PC-3 (cell line): ENCODE results near the gene SIPA1L3. TPM values are rescaled to one million over a fixed set of nuclear protein-coding genes. Genes with fewer than 3 reads are reported as not detected.

Experiments
- ATAC-seq: fragments of 200-7000 bp; cut with Tn5 transposase; 2 replicates; pipeline ENCODE4 v1.9.1; 2020; ENCODE audit warnings: mild to moderate bottlenecking, moderate library complexity
- BruUV-seq: library from RNA; stranded (reverse); fragments of 400-500 nt; replicated peaks from 2 replicates; lab custom pipeline; 2021; lab: Mats Ljungman, UMichigan
- CTCF ChIA-PET: fragments of 300-600 bp; sonication (Branson Sonifier 250); formaldehyde crosslinking; loops from one replicate; lab custom pipeline; 2022; ENCODE audit warnings: antibody characterized with exemption; lab: Charles Lee
- POLR2A ChIA-PET: fragments of 300-600 bp; sonication (Branson Sonifier 250); formaldehyde crosslinking; loops from one replicate; lab custom pipeline; 2022; ENCODE audit warnings: antibody characterized with exemption; ENCODE audit not compliant: unreplicated experiment; lab: Charles Lee
- DNase-seq: peaks from one replicate; pipeline ENCODE4 v3.0.0-alpha.2; 2015
- H2AFZ ChIP-seq: fragments of 300-600 bp; sonication (generic); 2 replicates; pipeline ENCODE4 v1.6.0; 2016; ENCODE audit warnings: antibody characterized with exemption, low read length
- H3F3A ChIP-seq: fragments of 300-600 bp; sonication (generic); one replicate; pipeline ENCODE4 v1.6.0; 2017; ENCODE audit warnings: antibody characterized with exemption, low read length, control low read depth, mild to moderate bottlenecking; ENCODE audit not compliant: unreplicated experiment
- H3K27ac ChIP-seq: fragments of 300-600 bp; sonication (generic); 2 replicates; pipeline ENCODE4 v1.5.1; 2016; ENCODE audit warnings: mild to moderate bottlenecking, low read length
- H3K27me3 ChIP-seq: fragments of 300-600 bp; sonication (generic); 2 replicates; pipeline ENCODE4 v1.6.1; 2016; ENCODE audit warnings: low read length, mixed read lengths
- H3K36me3 ChIP-seq: fragments of 300-600 bp; sonication (generic); 2 replicates; pipeline ENCODE4 v1.6.1; 2016; ENCODE audit warnings: low read depth, mixed run types, low read length, mixed read lengths
- H3K4me1 ChIP-seq: fragments of 300-600 bp; sonication (generic); 2 replicates; pipeline ENCODE4 v1.5.1; 2016; ENCODE audit warnings: low read length; ENCODE audit not compliant: insufficient read depth
- H3K4me2 ChIP-seq: fragments of 300-600 bp; sonication (generic); 2 replicates; pipeline ENCODE4 v1.6.0; 2016; ENCODE audit warnings: low read length
- H3K4me3 ChIP-seq: fragments of 300-600 bp; sonication (generic); 2 replicates; pipeline ENCODE4 v1.5.1; 2016; ENCODE audit warnings: mild to moderate bottlenecking, low read length, mixed read lengths
- H3K79me2 ChIP-seq: fragments of 300-600 bp; sonication (generic); 2 replicates; pipeline ENCODE4 v1.6.1; 2017; ENCODE audit warnings: low read length, mixed read lengths
- H3K9ac ChIP-seq: fragments of 300-600 bp; sonication (generic); 2 replicates; pipeline ENCODE4 v1.6.0; 2016; ENCODE audit warnings: mild to moderate bottlenecking, low read length
- H3K9me2 ChIP-seq: fragments of 300-600 bp; sonication (generic); replicated peaks from 2 replicates; pipeline ENCODE4 v1.6.1; 2016; ENCODE audit warnings: mixed run types, low read length, mixed read lengths
- H3K9me3 ChIP-seq: fragments of 300-600 bp; sonication (generic); 2 replicates; pipeline ENCODE4 v1.6.1; 2016; ENCODE audit warnings: low read length, mixed read lengths
- H4K20me1 ChIP-seq: fragments of 300-600 bp; sonication (generic); 2 replicates; pipeline ENCODE4 v1.6.1; 2016; ENCODE audit warnings: low read length, mixed read lengths
- CTCF ChIP-seq: fragments of 300-600 bp; sonication (generic); conservative IDR thresholded peaks from 2 replicates; pipeline ENCODE4 v1.5.1; 2017; ENCODE audit warnings: antibody characterized with exemption, low read depth, mild to moderate bottlenecking, low read length
- EZH2 ChIP-seq: fragments of 300-600 bp; sonication (generic); IDR thresholded peaks from one replicate; pipeline ENCODE4 v1.6.1; 2017; ENCODE audit warnings: antibody characterized with exemption, mild to moderate bottlenecking, low read length; ENCODE audit not compliant: unreplicated experiment
- EZH2phosphoT487 ChIP-seq: fragments of 300-600 bp; sonication (generic); IDR thresholded peaks from 2 replicates; pipeline ENCODE4 v1.6.1; 2018; ENCODE audit warnings: mild to moderate bottlenecking, antibody characterized with exemption, low read length, borderline replicate concordance
- intact Hi-C: fragments of 100-400 bp; cut with micrococcal nuclease; formaldehyde crosslinking; loops from 2 replicates; pipeline ENCODE4 v1.9.0; 2023
- total RNA-seq: library from RNA; depleted of rRNA; stranded (reverse); fragments of >200 nt; gene quantifications from 2 replicates; pipeline ENCODE4 v1.2.3, GENCODE V29; 2014

The SIPA1L3 gene
- total RNA-seq, 1 experiment from 2014 or later = 38.7 TPM

DNA sequence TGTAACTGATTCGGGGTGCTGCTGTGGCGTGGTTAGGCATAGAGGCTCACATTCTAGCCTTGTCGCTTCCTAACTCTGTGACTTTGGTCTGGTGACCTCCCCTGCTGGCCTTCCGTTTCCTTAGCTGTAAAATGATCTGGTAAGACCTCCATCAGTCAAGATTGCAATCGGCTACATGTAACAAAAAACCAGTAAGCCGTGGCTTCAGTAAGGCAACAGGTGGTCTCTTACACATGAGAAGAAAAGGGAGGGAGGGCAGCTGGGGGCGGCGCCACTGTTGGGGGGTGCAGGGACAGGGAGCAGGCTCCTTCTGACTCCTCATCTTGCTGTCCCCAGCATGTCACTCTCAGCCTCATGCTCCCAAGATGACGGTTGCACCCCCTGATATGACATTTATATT is 148.0 kb downstream of the SIPA1L3 start:
- no TSS peak for BruUV-seq
- H3K4me3 ChIP-seq = no peak overlapping the region
- peaks cover 17% of the 10 kb centered on the region for H3K4me1 ChIP-seq
- DNase-seq = no peak
- no peaks in the 10 kb centered on the region for H3K9me3 ChIP-seq
- no peaks in the 10 kb centered on the region for H3K27me3 ChIP-seq
- H3K27ac ChIP-seq = no peak overlapping the region
- no peak overlapping the region for H3K9ac ChIP-seq
- H2AFZ ChIP-seq = no peak overlapping the region
- TF ChIP-seq CTCF (no peak), EZH2phosphoT487 (no peak)
- intact Hi-C loops = loop anchor here (5.0 kb wide), 1 partner anchor 53 kb away; no protein-coding TSS in a partner anchor
- no peaks in the 10 kb centered on the region for H3K9me2 ChIP-seq
- H4K20me1 ChIP-seq = no peaks in the 10 kb centered on the region
- peaks cover 24% of the 10 kb centered on the region for H3K79me2 ChIP-seq
- H3K4me2 ChIP-seq = no peak overlapping the region
- 0 out of 2 replicates have a peak, but pooled peaks cover 3% of the 10 kb centered on the region for H3K36me3 ChIP-seq
- POLR2A ChIA-PET = no interaction called here
- CTCF ChIA-PET = no interaction called here
- H3F3A ChIP-seq = no peaks in the 10 kb centered on the region
- ATAC-seq = no peak

DNA sequence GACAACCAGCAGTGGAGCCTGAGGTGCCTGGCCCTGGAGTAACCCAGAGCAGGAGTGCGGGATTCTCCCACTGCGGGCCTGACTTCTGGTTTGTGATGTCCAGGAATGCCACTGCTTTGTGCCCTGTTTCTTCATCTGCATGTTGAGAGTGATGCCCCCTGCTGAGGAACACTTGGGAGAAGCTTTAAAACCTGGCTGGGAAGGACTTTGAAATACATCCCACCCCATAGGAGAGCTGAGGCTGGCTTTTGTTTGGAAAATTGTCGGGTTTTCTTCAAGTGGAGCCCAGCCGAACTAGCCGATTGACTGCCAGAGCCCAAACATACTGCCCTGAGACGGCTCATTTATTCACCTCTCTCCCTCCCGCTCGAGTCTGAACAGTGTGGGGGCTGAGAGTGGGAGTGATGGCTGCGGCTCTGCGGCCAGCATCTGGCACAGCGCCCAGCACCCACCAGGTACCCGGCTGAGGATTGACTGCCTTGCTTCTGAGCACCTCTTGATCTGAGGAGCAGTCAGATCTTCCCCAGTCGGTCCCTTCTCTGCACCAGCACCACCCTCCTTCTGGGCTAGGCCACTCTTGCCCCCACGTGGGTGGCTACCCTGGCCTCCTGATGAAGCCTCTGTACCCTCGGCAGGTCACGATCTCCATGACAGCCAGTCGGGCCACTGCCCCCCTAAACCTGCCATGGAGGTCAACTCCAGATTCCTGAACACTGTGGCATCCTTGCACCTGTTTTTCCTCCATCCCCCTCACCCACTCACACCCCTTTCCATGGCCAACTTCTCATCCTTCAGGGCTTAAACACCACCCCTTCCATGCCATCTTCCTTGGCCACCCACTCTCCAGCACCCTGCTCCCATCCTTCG is 148.9 kb downstream of the SIPA1L3 start:
- Histone ChIP-seq H3K27ac (no peak overlapping the region), H3K79me2 (peaks cover 30% of the 10 kb centered on the region), H3K36me3 (0 out of 2 replicates have a peak, but pooled peaks cover 3% of the 10 kb centered on the region), H3K4me3 (no peak overlapping the region), H3K9me3 (no peaks in the 10 kb centered on the region), H3K9me2 (no peaks in the 10 kb centered on the region), H4K20me1 (no peaks in the 10 kb centered on the region), H3F3A (no peaks in the 10 kb centered on the region), H3K27me3 (no peaks in the 10 kb centered on the region), H3K9ac (no peak overlapping the region), H3K4me2 (no peak overlapping the region), H2AFZ (no peak overlapping the region), H3K4me1 (peaks cover 22% of the 10 kb centered on the region)
- intact Hi-C loops = loop anchor here (5.0 kb wide), 1 partner anchor 54 kb away; no protein-coding TSS in a partner anchor
- CTCF ChIA-PET = no interaction called here
- TF ChIP-seq CTCF (no peak), EZH2phosphoT487 (no peak), EZH2 (no peak)
- DNase-seq (no peak), ATAC-seq (no peak)
- POLR2A ChIA-PET = no interaction called here
- BruUV-seq = no TSS peak

- CTCF ChIA-PET = no interaction called here
- no peak for ATAC-seq
- no peaks in the 10 kb centered on the region for H3K9me2 ChIP-seq
- intact Hi-C loops = loop anchor here (5.0 kb wide), 1 partner anchor 54 kb away; no protein-coding TSS in a partner anchor
- H4K20me1 ChIP-seq = no peaks in the 10 kb centered on the region
- DNase-seq = no peak
- no peaks in the 10 kb centered on the region for H3K9me3 ChIP-seq
- peaks cover 30% of the 10 kb centered on the region for H3K4me1 ChIP-seq
- H3K9ac ChIP-seq = no peak overlapping the region
- no TSS peak for BruUV-seq
- no peak overlapping the region for H3K27ac ChIP-seq
- H3F3A ChIP-seq = no peaks in the 10 kb centered on the region
- H3K79me2 ChIP-seq = peaks cover 33% of the 10 kb centered on the region
- no peak for TF ChIP-seq CTCF
- TF ChIP-seq EZH2 = no peak
- TF ChIP-seq EZH2phosphoT487 = no peak
- H2AFZ ChIP-seq = no peak overlapping the region
- H3K27me3 ChIP-seq = no peaks in the 10 kb centered on the region
- POLR2A ChIA-PET = no interaction called here
- no peak overlapping the region for H3K4me2 ChIP-seq
- H3K4me3 ChIP-seq = no peak overlapping the region
- 0 out of 2 replicates have a peak, but pooled peaks cover 3% of the 10 kb centered on the region for H3K36me3 ChIP-seq
Observed at GRCh38 chr19:38056646-38057045, 149.6 kb downstream of the SIPA1L3 start.
